ENCODE data around the gene KLK8. TPM values are rescaled to one million over a fixed set of nuclear protein-coding genes. Genes with fewer than 3 reads are reported as not detected.

Gene KLK8
- total RNA-seq, 1 experiment from 2014 or later = 2.7 TPM

- H3K79me1 ChIP-seq (ENCODE audit: insufficient read depth, low read depth, low read length, poor library complexity, severe bottlenecking) = no peaks in the 10 kb centered on the region
- H3K27ac ChIP-seq (ENCODE audit: insufficient read length, low read depth, low read length) = no peak overlapping the region
- H3K23ac ChIP-seq (ENCODE audit: insufficient read length, low read depth, low read length) = no peak overlapping the region
- TF ChIP-seq, protein P1, sequence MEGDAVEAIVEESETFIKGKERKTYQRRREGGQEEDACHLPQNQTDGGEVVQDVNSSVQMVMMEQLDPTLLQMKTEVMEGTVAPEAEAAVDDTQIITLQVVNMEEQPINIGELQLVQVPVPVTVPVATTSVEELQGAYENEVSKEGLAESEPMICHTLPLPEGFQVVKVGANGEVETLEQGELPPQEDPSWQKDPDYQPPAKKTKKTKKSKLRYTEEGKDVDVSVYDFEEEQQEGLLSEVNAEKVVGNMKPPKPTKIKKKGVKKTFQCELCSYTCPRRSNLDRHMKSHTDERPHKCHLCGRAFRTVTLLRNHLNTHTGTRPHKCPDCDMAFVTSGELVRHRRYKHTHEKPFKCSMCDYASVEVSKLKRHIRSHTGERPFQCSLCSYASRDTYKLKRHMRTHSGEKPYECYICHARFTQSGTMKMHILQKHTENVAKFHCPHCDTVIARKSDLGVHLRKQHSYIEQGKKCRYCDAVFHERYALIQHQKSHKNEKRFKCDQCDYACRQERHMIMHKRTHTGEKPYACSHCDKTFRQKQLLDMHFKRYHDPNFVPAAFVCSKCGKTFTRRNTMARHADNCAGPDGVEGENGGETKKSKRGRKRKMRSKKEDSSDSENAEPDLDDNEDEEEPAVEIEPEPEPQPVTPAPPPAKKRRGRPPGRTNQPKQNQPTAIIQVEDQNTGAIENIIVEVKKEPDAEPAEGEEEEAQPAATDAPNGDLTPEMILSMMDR (conservative IDR thresholded peaks at IDR 0.05) = no peak
- no peak overlapping the region for H3K4me3 Mint-ChIP-seq
- H2BK15ac ChIP-seq (ENCODE audit: low read depth, low read length) = no peak overlapping the region
- H2BK20ac ChIP-seq (ENCODE audit: low read depth, low read length, poor library complexity, severe bottlenecking) = no peak overlapping the region
- WGBS (ENCODE audit: extremely low coverage, insufficient read length, low lambda C conversion rate) = no CpG with 5 or more reads among the region's 3 CpGs
- no peak overlapping the region for H2AK5ac ChIP-seq (ENCODE audit: insufficient read length, low read length)
- H3K27me3 ChIP-seq (ENCODE audit: insufficient read depth, low read length) = no peaks in the 10 kb centered on the region
- no peaks in the 10 kb centered on the region; a peak in 2 of 7 replicates for H3K36me3 Mint-ChIP-seq (ENCODE audit: insufficient read depth in 1 of 3, low read depth in 3 of 3)
- no peak overlapping the region for H3K14ac ChIP-seq (ENCODE audit: insufficient read depth, low read length)
- no peaks in the 10 kb centered on the region for H3K23me2 ChIP-seq (ENCODE audit: insufficient read length, low read depth, low read length, poor library complexity, severe bottlenecking)
- no peak overlapping the region for H4K5ac ChIP-seq (ENCODE audit: insufficient read length, low read depth, low read length)
- H2AFZ ChIP-seq (ENCODE audit: low read length) = no peak overlapping the region
- peaks cover 3% of the 10 kb centered on the region; the same call in 1 of the 2 replicates for H3K4me1 ChIP-seq (ENCODE audit: insufficient read depth, low read length)
- no peak overlapping the region for H3K4ac ChIP-seq (ENCODE audit: low read depth, low read length)
- no peak overlapping the region for H2BK5ac ChIP-seq (ENCODE audit: insufficient read length, low read length)
- no peak overlapping the region for H3K18ac ChIP-seq (ENCODE audit: insufficient read length, low read depth, low read length)
- no peak overlapping the region; a peak in 1 of 7 replicates for H3K27ac Mint-ChIP-seq
- H3K9me3 ChIP-seq (ENCODE audit: control insufficient read depth, low read depth, low read length) = no peaks in the 10 kb centered on the region
- H3K4me2 ChIP-seq (ENCODE audit: insufficient read depth, insufficient read length, low read length) = no peak overlapping the region
- no peak overlapping the region for H3T11ph ChIP-seq (ENCODE audit: low read length)
- H3K56ac ChIP-seq (ENCODE audit: insufficient read length, low read depth, low read length) = no peak overlapping the region
- H4K20me1 ChIP-seq (ENCODE audit: control insufficient read depth, insufficient read depth, insufficient read length) = no peaks in the 10 kb centered on the region
- no peak overlapping the region for H4K91ac ChIP-seq (ENCODE audit: insufficient read length, low read depth, low read length)
- DNase-seq = no peak
- no peak overlapping the region for H4K8ac ChIP-seq (replicated peaks; ENCODE audit: insufficient read length, low read depth, low read length)
- peaks cover 8 to 24% of the 10 kb centered on the region in 2 experiments for H3K4me1 Mint-ChIP-seq
- no peak overlapping the region for H3K9ac ChIP-seq (ENCODE audit: extremely low read depth, insufficient read length, low read length)
- peaks cover 0 to 5% of the 10 kb centered on the region in 2 experiments; a peak in 1 of 5 replicates for H3K9me3 Mint-ChIP-seq
- no peak overlapping the region for H2BK12ac ChIP-seq (ENCODE audit: insufficient read length, low read depth, low read length)
- H3K79me2 ChIP-seq (ENCODE audit: insufficient read depth, low read length) = no peaks in the 10 kb centered on the region
- no peak overlapping the region for H2BK120ac ChIP-seq (ENCODE audit: low read depth, low read length, poor library complexity, severe bottlenecking)
- peaks cover 46% of the 10 kb centered on the region for H3K27me3 Mint-ChIP-seq (ENCODE audit: low read depth)
Measured at GRCh38 chr19:50964266-50964665, 37.1 kb downstream of the KLK8 start.
